ENCODE measurements around the gene AGER.
A peak's percentile ranks its signal among the peaks of the same experiment; 100 is the strongest.

AGER gene

DNA sequence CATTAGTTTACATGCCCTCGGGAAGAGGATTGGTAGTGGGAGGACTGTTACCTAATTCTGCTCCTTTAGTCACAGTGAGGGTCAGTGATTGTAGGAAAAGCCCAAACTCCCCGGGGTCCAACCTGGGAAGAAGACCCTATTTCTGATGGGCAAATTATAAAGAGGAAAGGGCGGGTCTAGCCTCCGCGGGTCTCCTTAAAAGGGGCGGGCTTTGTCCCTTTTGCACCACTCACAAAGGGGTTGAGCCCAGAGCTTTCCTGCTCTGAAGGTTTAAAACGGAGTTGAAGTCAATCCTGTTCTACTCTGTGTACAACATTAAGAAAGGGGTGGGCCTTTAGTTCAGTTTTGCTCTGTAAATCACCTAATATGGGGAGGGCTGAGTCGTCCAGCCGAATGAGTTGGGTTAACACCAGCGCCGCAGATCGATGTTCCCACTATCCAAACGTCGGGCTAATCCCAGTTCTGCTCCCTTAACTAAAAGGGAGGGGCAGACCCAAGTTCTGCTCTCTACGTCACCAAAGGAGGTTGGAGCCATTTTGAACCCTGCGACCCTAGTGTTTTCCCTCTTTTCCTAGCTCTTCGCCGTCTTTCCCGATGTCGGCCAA is 6.8 kb downstream of the AGER start:
- no peak for DNase-seq (ENCODE audit: low read depth)

DNA sequence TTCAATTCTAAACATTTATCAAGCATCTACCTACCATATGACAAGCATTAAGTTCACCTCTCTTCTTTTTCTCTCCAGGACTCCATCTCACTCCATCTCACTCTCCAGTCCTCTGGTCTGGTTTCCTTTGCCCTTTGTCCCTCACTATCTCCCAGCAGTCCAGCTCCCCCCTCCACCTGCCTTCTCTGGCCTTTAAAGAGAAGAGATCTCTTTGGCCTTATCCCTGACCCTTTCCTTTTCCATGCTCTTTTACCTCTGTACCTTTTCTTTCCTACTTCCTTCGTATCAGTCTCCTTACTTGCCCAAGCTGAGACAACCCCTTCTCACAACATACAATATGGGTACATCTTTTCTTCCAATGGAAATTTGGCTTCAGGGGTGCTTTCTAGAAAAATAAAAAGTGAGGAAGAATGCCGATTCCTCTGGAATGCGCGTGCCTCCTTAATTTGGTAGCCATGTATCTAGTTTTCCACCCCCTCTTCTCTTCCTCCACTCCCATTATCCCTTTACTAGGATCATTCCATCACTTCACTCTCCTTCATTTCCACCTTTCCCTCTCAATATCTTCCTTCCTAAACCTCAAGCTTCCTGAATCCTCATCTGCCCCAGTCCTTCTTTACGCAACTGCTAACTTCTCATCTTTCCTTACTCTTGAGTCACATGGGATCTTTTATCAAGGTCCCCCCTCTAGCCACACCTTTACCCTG is 7.4 kb downstream of the AGER start:
- H3K4me3 ChIP-seq (ENCODE audit: low read depth, low read length) = peak overlapping the region; percentile 97
- TF ChIP-seq, protein P1, sequence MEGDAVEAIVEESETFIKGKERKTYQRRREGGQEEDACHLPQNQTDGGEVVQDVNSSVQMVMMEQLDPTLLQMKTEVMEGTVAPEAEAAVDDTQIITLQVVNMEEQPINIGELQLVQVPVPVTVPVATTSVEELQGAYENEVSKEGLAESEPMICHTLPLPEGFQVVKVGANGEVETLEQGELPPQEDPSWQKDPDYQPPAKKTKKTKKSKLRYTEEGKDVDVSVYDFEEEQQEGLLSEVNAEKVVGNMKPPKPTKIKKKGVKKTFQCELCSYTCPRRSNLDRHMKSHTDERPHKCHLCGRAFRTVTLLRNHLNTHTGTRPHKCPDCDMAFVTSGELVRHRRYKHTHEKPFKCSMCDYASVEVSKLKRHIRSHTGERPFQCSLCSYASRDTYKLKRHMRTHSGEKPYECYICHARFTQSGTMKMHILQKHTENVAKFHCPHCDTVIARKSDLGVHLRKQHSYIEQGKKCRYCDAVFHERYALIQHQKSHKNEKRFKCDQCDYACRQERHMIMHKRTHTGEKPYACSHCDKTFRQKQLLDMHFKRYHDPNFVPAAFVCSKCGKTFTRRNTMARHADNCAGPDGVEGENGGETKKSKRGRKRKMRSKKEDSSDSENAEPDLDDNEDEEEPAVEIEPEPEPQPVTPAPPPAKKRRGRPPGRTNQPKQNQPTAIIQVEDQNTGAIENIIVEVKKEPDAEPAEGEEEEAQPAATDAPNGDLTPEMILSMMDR (conservative IDR thresholded peaks at IDR 0.05; ENCODE audit: low read depth, low read length) = no peak
- DNase-seq (ENCODE audit: low read depth) = peak; percentile 75

More for the DNA sequence above, 6.8 kb downstream of the AGER start:
- H3K4me3 ChIP-seq (ENCODE audit: low read depth, low read length) = peak overlapping the region; percentile 97
- TF ChIP-seq, protein P1 (conservative IDR thresholded peaks at IDR 0.05; ENCODE audit: low read depth, low read length) = no peak

DNA sequence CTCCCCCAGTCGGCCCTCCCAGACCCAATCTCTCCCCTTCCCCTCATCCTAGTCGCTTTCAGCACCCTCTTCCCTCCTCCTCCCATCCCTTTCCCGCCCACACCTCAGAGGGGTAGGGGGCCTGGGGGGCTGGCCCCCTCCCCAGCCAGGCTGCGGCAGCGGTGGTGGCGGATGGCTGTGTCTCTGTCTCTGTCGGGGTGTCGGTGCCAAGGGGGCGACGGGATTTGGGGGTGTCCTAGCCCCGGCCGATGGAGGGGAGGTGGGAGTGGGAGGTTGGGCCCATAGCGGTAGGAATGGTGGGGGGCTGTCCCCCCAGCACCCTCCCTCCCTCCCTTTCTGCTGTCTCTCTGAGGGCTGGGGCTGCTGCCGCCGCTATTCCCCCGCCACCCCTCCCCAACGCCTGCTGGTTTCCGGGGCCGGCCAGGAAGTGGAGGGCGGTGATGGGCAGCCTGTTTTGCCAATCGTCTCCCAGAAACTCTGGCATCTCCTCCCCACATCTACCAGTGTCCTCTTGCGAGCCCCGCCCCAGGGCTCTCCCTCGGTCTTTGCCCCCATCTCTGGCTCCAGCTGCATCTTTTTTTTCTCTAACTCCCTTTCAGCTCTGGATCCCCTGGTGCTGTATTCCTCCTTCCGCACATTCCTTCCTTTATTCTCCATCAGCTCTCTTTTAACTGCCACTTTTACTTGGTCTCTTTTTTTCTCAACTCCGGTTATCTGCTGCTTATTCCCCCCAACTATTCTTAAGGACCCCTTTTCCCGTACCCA is 8.2 kb downstream of the AGER start, which contains the start of gene AGPAT1:
TSS of gene AGPAT1 (minus strand) at position 374 of the 765 bp plus-strand sequence. CDS start 4,588 bp downstream, outside the sequence.
- peak; percentile 99 for DNase-seq (ENCODE audit: low read depth)
- TF ChIP-seq, protein P1 (conservative IDR thresholded peaks at IDR 0.05; ENCODE audit: low read depth, low read length) = no peak

DNA sequence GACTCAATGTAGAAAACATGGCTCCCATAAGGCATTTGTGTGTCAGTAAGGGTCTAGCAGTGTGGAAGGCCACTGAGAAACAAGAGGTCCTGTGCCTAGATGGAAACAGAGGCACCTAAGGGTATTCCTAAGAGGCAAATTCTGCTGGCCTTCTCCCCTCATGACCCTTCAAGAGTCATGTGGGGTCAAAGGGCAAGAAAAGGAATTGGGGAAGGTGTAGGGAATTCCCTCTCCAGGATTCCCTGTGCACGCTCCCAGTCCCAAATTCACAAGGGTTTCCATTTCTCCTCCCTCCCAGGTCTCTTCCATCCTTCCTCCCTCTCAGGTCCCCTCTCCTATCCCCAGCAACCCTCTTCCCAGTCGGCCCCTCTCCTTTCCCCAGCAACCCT is 8.7 kb downstream of the AGER start:
- DNase-seq (ENCODE audit: low read depth) = no peak
- TF ChIP-seq, protein P1 (conservative IDR thresholded peaks at IDR 0.05; ENCODE audit: low read depth, low read length) = no peak
- H3K4me3 ChIP-seq (ENCODE audit: low read depth, low read length) = peak overlapping the region; percentile 97

More for the DNA sequence above, 8.2 kb downstream of the AGER start, which contains the start of gene AGPAT1:
- H3K4me3 ChIP-seq (ENCODE audit: low read depth, low read length) = peak within 1 kb of the TSS; percentile 97

DNA sequence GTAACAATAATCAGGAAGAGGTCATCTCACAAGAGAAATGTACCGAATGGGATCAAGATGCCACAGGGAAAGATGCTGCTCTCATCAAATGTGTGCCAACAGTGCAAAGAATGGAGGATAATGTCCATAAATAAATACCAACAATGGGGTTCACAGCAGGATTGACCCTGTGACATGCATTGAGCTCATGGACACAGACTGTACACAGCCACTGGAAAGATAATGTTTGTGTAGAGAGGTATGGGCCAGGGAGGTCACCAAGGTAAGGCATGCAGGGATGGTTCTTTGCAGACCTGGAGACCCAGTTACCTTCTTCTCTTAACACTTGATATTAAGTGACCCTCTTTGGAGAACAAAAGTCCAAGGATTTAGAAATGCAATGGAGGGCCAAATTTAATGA is 9.6 kb downstream of the AGER start:
- no peak for DNase-seq (ENCODE audit: low read depth)
- peak overlapping the region; percentile 97 for H3K4me3 ChIP-seq (ENCODE audit: low read depth, low read length)
- TF ChIP-seq, protein P1 (conservative IDR thresholded peaks at IDR 0.05; ENCODE audit: low read depth, low read length) = no peak

DNA sequence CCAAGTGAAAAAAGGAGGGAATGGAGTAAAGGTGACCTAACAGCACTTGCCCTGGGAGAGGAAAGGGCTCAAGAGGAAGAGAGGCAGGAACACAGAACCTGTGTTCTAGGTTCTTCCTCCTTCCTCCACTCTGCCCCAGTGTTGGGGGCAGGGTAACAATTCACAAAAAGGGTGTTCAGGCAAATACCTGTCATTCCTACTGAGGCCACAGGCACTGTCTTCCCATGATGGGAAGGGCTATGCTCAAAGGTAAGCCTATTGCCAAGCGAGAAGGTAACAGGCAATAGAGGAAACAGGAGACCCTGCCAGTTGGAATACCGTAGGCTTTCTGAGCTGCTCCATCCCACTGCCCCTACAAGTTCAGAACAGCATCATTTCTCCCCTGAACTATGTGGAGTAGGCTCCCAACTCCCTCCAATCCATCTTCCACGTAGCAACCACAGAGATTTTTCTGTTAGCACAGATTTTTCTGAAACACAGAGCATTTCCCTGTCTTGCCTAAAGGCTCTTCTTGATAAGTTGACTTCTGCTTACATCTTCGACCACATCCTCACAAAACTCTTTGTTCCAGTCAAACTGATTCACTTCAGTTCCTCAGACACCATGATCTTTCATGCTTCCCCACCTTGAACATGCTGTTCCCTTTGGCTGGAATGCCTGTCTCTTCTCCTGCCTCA is 10.9 kb downstream of the AGER start:
- no peak for DNase-seq (ENCODE audit: low read depth)
- TF ChIP-seq, protein P1 (conservative IDR thresholded peaks at IDR 0.05; ENCODE audit: low read depth, low read length) = no peak
- H3K4me3 ChIP-seq (ENCODE audit: low read depth, low read length) = no peak overlapping the region

Data from choroid plexus epithelial cell (primary cell).